CD4-positive, alpha-beta T cell (primary cell): ENCODE results near the gene RERE. TPM values are rescaled to one million over a fixed set of nuclear protein-coding genes. Genes with fewer than 3 reads are reported as not detected.

ENCODE experiments used
- ATAC-seq: fragments of 200-7000 bp; cut with Tn5 transposase; one replicate; pipeline ENCODE4 v1.10.0; 2022; ENCODE audit warnings: mild to moderate bottlenecking; ENCODE audit not compliant: poor library complexity
- CTCF ChIA-PET: fragments of 350-600 bp; sonication (Branson Sonifier 250); formaldehyde crosslinking; loops from one replicate; lab custom pipeline; 2021; ENCODE audit warnings: antibody characterized with exemption, inconsistent platforms; lab: Charles Lee
- POLR2A ChIA-PET: fragments of 350-600 bp; sonication (Branson Sonifier 250); formaldehyde crosslinking; loops from one replicate; lab custom pipeline; 2021; ENCODE audit warnings: antibody characterized with exemption, inconsistent platforms; lab: Charles Lee
- DNase-seq, 14 experiments: peaks; one replicate each; pipeline ENCODE4 v3.0.0-alpha.2; 2013 to 2020; ENCODE audit warnings: mixed read lengths in 2 of 14
- H3K27ac ChIP-seq, 2 donors: one replicate each; pipeline versions ENCODE4 v1.5.1 to v1.7.0; 2013; ENCODE audit warnings: low read length in 2 of 2, low read depth in 1 of 2, mild to moderate bottlenecking in 1 of 2
- H3K27me3 ChIP-seq, 2 experiments: 1 replicate in 1 of 2; 2 replicates in 1 of 2; pipeline versions ENCODE4 v1.6.1 to v1.7.0; 2013; ENCODE audit warnings: low read length in 2 of 2, control low read depth in 1 of 2, mild to moderate bottlenecking in 1 of 2, moderate library complexity in 1 of 2; ENCODE audit not compliant: insufficient read depth in 2 of 2, control insufficient read depth in 1 of 2
- H3K36me3 ChIP-seq: one replicate; pipeline ENCODE4 v1.6.1; 2013; ENCODE audit warnings: low read length, control low read depth; ENCODE audit not compliant: insufficient read depth
- H3K4me1 ChIP-seq: one replicate; pipeline ENCODE4 v1.6.1; 2013; ENCODE audit warnings: low read length, control low read depth; ENCODE audit not compliant: insufficient read depth
- H3K4me3 ChIP-seq: one replicate; pipeline ENCODE4 v1.5.1; 2013; ENCODE audit warnings: mild to moderate bottlenecking, low read length, moderate library complexity
- H3K9me3 ChIP-seq, 2 experiments: 1 replicate in 1 of 2; 2 replicates in 1 of 2; pipeline versions ENCODE4 v1.6.1 to v1.7.0; 2013; ENCODE audit warnings: low read length in 2 of 2, mild to moderate bottlenecking in 2 of 2, control low read depth in 1 of 2, moderate library complexity in 1 of 2; ENCODE audit not compliant: control insufficient read depth in 1 of 2, insufficient read depth in 1 of 2
- H3K27ac Mint-ChIP-seq: one replicate; pipeline ENCODE4 v1.8.0; 2020; ENCODE audit warnings: mixed read lengths
- H3K27me3 Mint-ChIP-seq: one replicate; pipeline ENCODE4 v1.8.0; 2021; ENCODE audit warnings: mixed read lengths
- H3K36me3 Mint-ChIP-seq: one replicate; pipeline ENCODE4 v1.8.0; 2021; ENCODE audit warnings: low read depth, mixed read lengths
- H3K4me1 Mint-ChIP-seq: one replicate; pipeline ENCODE4 v1.8.0; 2021; ENCODE audit warnings: low read depth, mixed read lengths
- H3K4me3 Mint-ChIP-seq: one replicate; pipeline ENCODE4 v1.8.0; 2020; ENCODE audit warnings: mild to moderate bottlenecking, mixed read lengths
- H3K9me3 Mint-ChIP-seq: one replicate; pipeline ENCODE4 v1.8.0; 2020; ENCODE audit warnings: mixed read lengths
- CTCF ChIP-seq: fragments of 200-600 bp; IDR thresholded peaks from one replicate; pipeline ENCODE4 v1.8.0; 2022; ENCODE audit warnings: antibody characterized with exemption, mild to moderate bottlenecking
- intact Hi-C, 2 experiments: fragments of 100-400 bp; cut with DNase I in 1 of 2; cut with micrococcal nuclease in 1 of 2; formaldehyde crosslinking; loops; one replicate each; pipeline versions ENCODE4 v1.15.1 to v1.9.0; 2023 to 2025; cut with DNase I, micrococcal nuclease
- total RNA-seq, 174 experiments: library from RNA in 2 of 174; stranded (reverse) in 2 of 174; gene quantifications; one replicate each; pipeline ENCODE4 v1.2.3 and lab custom pipeline; 2021 to 2026

The RERE gene
- total RNA-seq, 2 experiments from 2014 or later: 78.4 to 84.0 TPM

- peaks cover 9% of the 10 kb centered on the region for H3K4me1 Mint-ChIP-seq
- no peak for TF ChIP-seq CTCF
- intact Hi-C loops: loop anchor here in 1 of 2 experiments (5.0 kb wide), 1 partner anchor 33 kb away; no protein-coding TSS in a partner anchor
- Histone ChIP-seq H3K36me3 (peaks cover 26% of the 10 kb centered on the region), H3K4me1 (no peaks in the 10 kb centered on the region), H3K27ac (no peak overlapping the region), H3K27me3 (no peaks in the 10 kb centered on the region), H3K9me3 (no peaks in the 10 kb centered on the region), H3K4me3 (no peak overlapping the region)
- H3K27me3 Mint-ChIP-seq: no peaks in the 10 kb centered on the region
- no peak overlapping the region for H3K4me3 Mint-ChIP-seq
- ChIA-PET POLR2A (interaction anchor here (1.2 kb wide), 1 partner anchor 32 kb away, joined by 3 read pairs; no protein-coding TSS in a partner anchor), CTCF (no interaction called here)
- DNase-seq (no peak), ATAC-seq (no peak)
- no peak overlapping the region for H3K27ac Mint-ChIP-seq
- peaks cover 77% of the 10 kb centered on the region for H3K36me3 Mint-ChIP-seq
- H3K9me3 Mint-ChIP-seq: no peaks in the 10 kb centered on the region
These were observed 323.4 kb downstream of the RERE start for GRCh38 chr1:8493916-8494540.

GRCh38 chr1:8487249-8487648, 330.2 kb downstream of the RERE start:
- Histone ChIP-seq H3K27ac (no peak overlapping the region), H3K9me3 (no peaks in the 10 kb centered on the region), H3K4me3 (no peak overlapping the region), H3K27me3 (no peaks in the 10 kb centered on the region), H3K36me3 (no peaks in the 10 kb centered on the region), H3K4me1 (no peaks in the 10 kb centered on the region)
- Mint-ChIP-seq H3K9me3 (no peaks in the 10 kb centered on the region), H3K27ac (no peak overlapping the region), H3K4me1 (no peaks in the 10 kb centered on the region), H3K36me3 (peaks cover 46% of the 10 kb centered on the region), H3K4me3 (no peak overlapping the region), H3K27me3 (no peaks in the 10 kb centered on the region)
- TF ChIP-seq CTCF: no peak
- ATAC-seq: no peak
- ChIA-PET CTCF (no interaction called here), POLR2A (no interaction called here)
- intact Hi-C loops: no loop called here
- no peak for DNase-seq

- no peak overlapping the region for H3K4me3 Mint-ChIP-seq
- ChIA-PET CTCF (no interaction called here), POLR2A (no interaction called here)
- H3K36me3 Mint-ChIP-seq: peaks cover 37% of the 10 kb centered on the region
- no peaks in the 10 kb centered on the region for H3K9me3 Mint-ChIP-seq
- intact Hi-C loops: no loop called here
- no peak overlapping the region for H3K4me3 ChIP-seq
- H3K27me3 ChIP-seq: no peaks in the 10 kb centered on the region
- H3K4me1 ChIP-seq: no peaks in the 10 kb centered on the region
- TF ChIP-seq CTCF: no peak
- H3K27ac ChIP-seq: no peak overlapping the region
- H3K27ac Mint-ChIP-seq: no peak overlapping the region
- ATAC-seq (no peak), DNase-seq (no peak)
- H3K36me3 ChIP-seq: no peaks in the 10 kb centered on the region
- no peaks in the 10 kb centered on the region for H3K9me3 ChIP-seq
- no peaks in the 10 kb centered on the region for H3K27me3 Mint-ChIP-seq
- no peaks in the 10 kb centered on the region for H3K4me1 Mint-ChIP-seq
These were observed 331.4 kb downstream of the RERE start for GRCh38 chr1:8486047-8486446.
